H1 (cell line): ENCODE measurements around the gene CHCHD3. TPM values are rescaled to one million over a fixed set of nuclear protein-coding genes. Genes with fewer than 3 reads are reported as not detected.

Experiments used
- CBX5 ChIP-seq: fragments of 300-800, 300-1000 bp; sonication (generic); IDR thresholded peaks from 2 replicates; pipeline ENCODE4 v1.7.1; 2016; ENCODE audit warnings: antibody characterized with exemption, low read length, low read depth
- CBX8 ChIP-seq: fragments of 300-800, 300-1000 bp; sonication (generic); IDR thresholded peaks from 2 replicates; pipeline ENCODE4 v1.7.1; 2016; ENCODE audit warnings: low read depth, low read length, borderline replicate concordance
- EGR1 ChIP-seq: IDR thresholded peaks from 2 replicates; pipeline ENCODE4 v1.6.1; 2011; ENCODE audit warnings: low read depth, low read length, borderline replicate concordance
- EP300 ChIP-seq, 2 experiments: IDR thresholded peaks; 1 replicate in 1 of 2; 2 replicates in 1 of 2; pipeline ENCODE4 v1.6.1; 2011 to 2012; ENCODE audit warnings: low read depth in 2 of 2, low read length in 2 of 2, mild to moderate bottlenecking in 2 of 2, borderline replicate concordance in 1 of 2, inconsistent platforms in 1 of 2, moderate library complexity in 1 of 2
- FOSL1 ChIP-seq: IDR thresholded peaks from 2 replicates; pipeline ENCODE4 v1.6.1; 2011; ENCODE audit warnings: mild to moderate bottlenecking, low read depth, low read length, moderate library complexity; ENCODE audit not compliant: insufficient read depth
- RFX5 ChIP-seq: IDR thresholded peaks from 2 replicates; pipeline ENCODE4 v1.6.1; 2011; ENCODE audit warnings: low read depth, low read length, improper control_type of control experiment, borderline replicate concordance
- RXRA ChIP-seq: IDR thresholded peaks from 2 replicates; pipeline ENCODE4 v1.6.1; 2011; ENCODE audit warnings: low read depth, mild to moderate bottlenecking, low read length, moderate library complexity; ENCODE audit not compliant: insufficient read depth
- SIN3A ChIP-seq, 2 experiments: IDR thresholded peaks in 1 of 2; conservative IDR thresholded peaks in 1 of 2; 2 replicates each; pipeline ENCODE4 v1.6.1; 2011 to 2012; ENCODE audit warnings: low read length in 2 of 2, improper control_type of control experiment in 1 of 2, low read depth in 1 of 2, mild to moderate bottlenecking in 1 of 2
- TAF7 ChIP-seq: optimal IDR thresholded peaks from 2 replicates; pipeline ENCODE3; 2011; ENCODE audit warnings: low read depth, mild to moderate bottlenecking, inconsistent platforms, low read length, moderate library complexity, borderline replicate concordance
- TCF12 ChIP-seq: IDR thresholded peaks from 2 replicates; pipeline ENCODE4 v1.6.1; 2011; ENCODE audit warnings: low read depth, mild to moderate bottlenecking, low read length
- YY1 ChIP-seq: IDR thresholded peaks from 2 replicates; pipeline ENCODE4 v1.6.1; 2011; ENCODE audit warnings: low read depth, mild to moderate bottlenecking, low read length
- polyA plus RNA-seq, 7 experiments: library from polyadenylated mRNA; depleted of rRNA in 3 of 7; stranded (reverse) in 5 of 7; unstranded in 2 of 7; fragments of >200 nt in 5 of 7; fragments of 200-250 nt in 2 of 7; gene quantifications; 1 replicate in 5 of 7; 2 replicates in 1 of 7; 4 replicates in 1 of 7; pipeline versions ENCODE4 v1.2.1 to v1.2.3, GENCODE V29; 2011 to 2013; ENCODE audit warnings: missing spikeins in 2 of 7, mixed read lengths in 2 of 7
- total RNA-seq: library from RNA; stranded (reverse); fragmentation: NEBNext Ultra II Directional; extraction: Animal tissue kit (Norgen Biotek cat#: 25700); gene quantifications from 2 replicates; pipeline ENCODE4 v1.2.1, GENCODE V29; 2021
- TF ChIP-seq, protein P1 (sequence below): fragments of 300-600 bp; sonication (generic); IDR thresholded peaks from 2 replicates; pipeline ENCODE4 v1.7.1; 2012; ENCODE audit warnings: low read length, moderate library complexity, mild to moderate bottlenecking, inconsistent platforms; ENCODE audit not compliant: insufficient replicate concordance

The CHCHD3 gene
- total and polyA plus RNA-seq, 2 of the 8 experiments (the other 6 are each of a cell fraction or from before 2014, with no cell fraction given): 42.9 to 137 TPM

DNA sequence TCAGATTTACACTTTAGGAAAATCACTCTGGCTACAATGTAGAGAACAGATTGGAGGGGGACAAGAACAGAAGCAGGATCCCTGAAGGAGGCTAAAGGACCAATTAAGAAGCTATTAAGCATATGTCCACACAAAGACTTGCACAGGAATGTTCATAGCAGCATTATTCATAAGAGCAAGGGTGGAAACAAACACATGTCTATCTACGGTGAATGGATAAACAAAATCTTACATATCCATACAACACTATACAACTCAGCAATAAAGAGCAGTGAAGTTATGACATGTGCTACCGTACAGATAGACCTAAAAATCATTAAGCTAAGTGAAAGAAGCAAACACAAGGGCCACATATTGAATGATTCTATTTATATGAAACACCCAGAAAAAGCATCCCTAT is 10.4 kb downstream of the CHCHD3 start (continued):
- TF ChIP-seq, protein P1, sequence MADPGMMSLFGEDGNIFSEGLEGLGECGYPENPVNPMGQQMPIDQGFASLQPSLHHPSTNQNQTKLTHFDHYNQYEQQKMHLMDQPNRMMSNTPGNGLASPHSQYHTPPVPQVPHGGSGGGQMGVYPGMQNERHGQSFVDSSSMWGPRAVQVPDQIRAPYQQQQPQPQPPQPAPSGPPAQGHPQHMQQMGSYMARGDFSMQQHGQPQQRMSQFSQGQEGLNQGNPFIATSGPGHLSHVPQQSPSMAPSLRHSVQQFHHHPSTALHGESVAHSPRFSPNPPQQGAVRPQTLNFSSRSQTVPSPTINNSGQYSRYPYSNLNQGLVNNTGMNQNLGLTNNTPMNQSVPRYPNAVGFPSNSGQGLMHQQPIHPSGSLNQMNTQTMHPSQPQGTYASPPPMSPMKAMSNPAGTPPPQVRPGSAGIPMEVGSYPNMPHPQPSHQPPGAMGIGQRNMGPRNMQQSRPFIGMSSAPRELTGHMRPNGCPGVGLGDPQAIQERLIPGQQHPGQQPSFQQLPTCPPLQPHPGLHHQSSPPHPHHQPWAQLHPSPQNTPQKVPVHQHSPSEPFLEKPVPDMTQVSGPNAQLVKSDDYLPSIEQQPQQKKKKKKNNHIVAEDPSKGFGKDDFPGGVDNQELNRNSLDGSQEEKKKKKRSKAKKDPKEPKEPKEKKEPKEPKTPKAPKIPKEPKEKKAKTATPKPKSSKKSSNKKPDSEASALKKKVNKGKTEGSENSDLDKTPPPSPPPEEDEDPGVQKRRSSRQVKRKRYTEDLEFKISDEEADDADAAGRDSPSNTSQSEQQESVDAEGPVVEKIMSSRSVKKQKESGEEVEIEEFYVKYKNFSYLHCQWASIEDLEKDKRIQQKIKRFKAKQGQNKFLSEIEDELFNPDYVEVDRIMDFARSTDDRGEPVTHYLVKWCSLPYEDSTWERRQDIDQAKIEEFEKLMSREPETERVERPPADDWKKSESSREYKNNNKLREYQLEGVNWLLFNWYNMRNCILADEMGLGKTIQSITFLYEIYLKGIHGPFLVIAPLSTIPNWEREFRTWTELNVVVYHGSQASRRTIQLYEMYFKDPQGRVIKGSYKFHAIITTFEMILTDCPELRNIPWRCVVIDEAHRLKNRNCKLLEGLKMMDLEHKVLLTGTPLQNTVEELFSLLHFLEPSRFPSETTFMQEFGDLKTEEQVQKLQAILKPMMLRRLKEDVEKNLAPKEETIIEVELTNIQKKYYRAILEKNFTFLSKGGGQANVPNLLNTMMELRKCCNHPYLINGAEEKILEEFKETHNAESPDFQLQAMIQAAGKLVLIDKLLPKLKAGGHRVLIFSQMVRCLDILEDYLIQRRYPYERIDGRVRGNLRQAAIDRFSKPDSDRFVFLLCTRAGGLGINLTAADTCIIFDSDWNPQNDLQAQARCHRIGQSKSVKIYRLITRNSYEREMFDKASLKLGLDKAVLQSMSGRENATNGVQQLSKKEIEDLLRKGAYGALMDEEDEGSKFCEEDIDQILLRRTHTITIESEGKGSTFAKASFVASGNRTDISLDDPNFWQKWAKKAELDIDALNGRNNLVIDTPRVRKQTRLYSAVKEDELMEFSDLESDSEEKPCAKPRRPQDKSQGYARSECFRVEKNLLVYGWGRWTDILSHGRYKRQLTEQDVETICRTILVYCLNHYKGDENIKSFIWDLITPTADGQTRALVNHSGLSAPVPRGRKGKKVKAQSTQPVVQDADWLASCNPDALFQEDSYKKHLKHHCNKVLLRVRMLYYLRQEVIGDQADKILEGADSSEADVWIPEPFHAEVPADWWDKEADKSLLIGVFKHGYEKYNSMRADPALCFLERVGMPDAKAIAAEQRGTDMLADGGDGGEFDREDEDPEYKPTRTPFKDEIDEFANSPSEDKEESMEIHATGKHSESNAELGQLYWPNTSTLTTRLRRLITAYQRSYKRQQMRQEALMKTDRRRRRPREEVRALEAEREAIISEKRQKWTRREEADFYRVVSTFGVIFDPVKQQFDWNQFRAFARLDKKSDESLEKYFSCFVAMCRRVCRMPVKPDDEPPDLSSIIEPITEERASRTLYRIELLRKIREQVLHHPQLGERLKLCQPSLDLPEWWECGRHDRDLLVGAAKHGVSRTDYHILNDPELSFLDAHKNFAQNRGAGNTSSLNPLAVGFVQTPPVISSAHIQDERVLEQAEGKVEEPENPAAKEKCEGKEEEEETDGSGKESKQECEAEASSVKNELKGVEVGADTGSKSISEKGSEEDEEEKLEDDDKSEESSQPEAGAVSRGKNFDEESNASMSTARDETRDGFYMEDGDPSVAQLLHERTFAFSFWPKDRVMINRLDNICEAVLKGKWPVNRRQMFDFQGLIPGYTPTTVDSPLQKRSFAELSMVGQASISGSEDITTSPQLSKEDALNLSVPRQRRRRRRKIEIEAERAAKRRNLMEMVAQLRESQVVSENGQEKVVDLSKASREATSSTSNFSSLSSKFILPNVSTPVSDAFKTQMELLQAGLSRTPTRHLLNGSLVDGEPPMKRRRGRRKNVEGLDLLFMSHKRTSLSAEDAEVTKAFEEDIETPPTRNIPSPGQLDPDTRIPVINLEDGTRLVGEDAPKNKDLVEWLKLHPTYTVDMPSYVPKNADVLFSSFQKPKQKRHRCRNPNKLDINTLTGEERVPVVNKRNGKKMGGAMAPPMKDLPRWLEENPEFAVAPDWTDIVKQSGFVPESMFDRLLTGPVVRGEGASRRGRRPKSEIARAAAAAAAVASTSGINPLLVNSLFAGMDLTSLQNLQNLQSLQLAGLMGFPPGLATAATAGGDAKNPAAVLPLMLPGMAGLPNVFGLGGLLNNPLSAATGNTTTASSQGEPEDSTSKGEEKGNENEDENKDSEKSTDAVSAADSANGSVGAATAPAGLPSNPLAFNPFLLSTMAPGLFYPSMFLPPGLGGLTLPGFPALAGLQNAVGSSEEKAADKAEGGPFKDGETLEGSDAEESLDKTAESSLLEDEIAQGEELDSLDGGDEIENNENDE: no peak
- TF ChIP-seq EP300 (IDR thresholded peaks at IDR 0.05; ENCODE audit: borderline replicate concordance in 1 of 2, low read depth in 2 of 2, low read length in 2 of 2): no peak
- TF ChIP-seq SIN3A (conservative IDR thresholded peaks at IDR 0.05 in 1 of 2, IDR thresholded peaks at IDR 0.05 in 1 of 2; ENCODE audit: low read depth in 1 of 2, low read length in 2 of 2): no peak
- TF ChIP-seq CBX5: no peak
- no peak for TF ChIP-seq FOSL1
- no peak for TF ChIP-seq YY1
- TF ChIP-seq TAF7: no peak
- no peak for TF ChIP-seq CBX8
- no peak for TF ChIP-seq TCF12
- no peak for TF ChIP-seq EGR1
- TF ChIP-seq RXRA: no peak
- no peak for TF ChIP-seq RFX5
- TF ChIP-seq, all 59 proteins: peak for 0
